ENCODE data around the gene CACNA1A.
"Not testable (repeated sequence)": the region's sequence is repeated elsewhere in the genome, so short reads cannot be mapped to it uniquely, and the experiment has no call there.

Gene CACNA1A

GRCh38 chr19:13267889-13268288 is 238.4 kb downstream of the CACNA1A start:
- DNase-seq: no peak

- no peak for DNase-seq
Measured at GRCh38 chr19:13267131-13267530, 239.1 kb downstream of the CACNA1A start.

GRCh38 chr19:13262450-13262849 is 243.8 kb downstream of the CACNA1A start:
- DNase-seq: no peak

- DNase-seq: no peak
Measured at GRCh38 chr19:13260883-13261653, 245.2 kb downstream of the CACNA1A start.

GRCh38 chr19:13256918-13257317 is 249.4 kb downstream of the CACNA1A start:
- DNase-seq: no peak

GRCh38 chr19:13256398-13256797 is 249.9 kb downstream of the CACNA1A start:
- DNase-seq: not testable (repeated sequence)

GRCh38 chr19:13255719-13256059 is 250.6 kb downstream of the CACNA1A start:
- DNase-seq: no peak

GRCh38 chr19:13255041-13255718 is 251.1 kb downstream of the CACNA1A start:
- DNase-seq: no peak

GRCh38 chr19:13252569-13253335 is 253.5 kb downstream of the CACNA1A start:
- no peak for DNase-seq

- DNase-seq: no peak
Measured at GRCh38 chr19:13244920-13245319, 261.4 kb downstream of the CACNA1A start.

- DNase-seq: no peak
Measured at GRCh38 chr19:13241231-13242104, 264.8 kb downstream of the CACNA1A start.

- no peak for DNase-seq
Measured at GRCh38 chr19:13240312-13241022, 265.8 kb downstream of the CACNA1A start.

- DNase-seq: no peak
Measured at GRCh38 chr19:13238891-13239534, 267.3 kb downstream of the CACNA1A start.

GRCh38 chr19:13234518-13234917 is 271.8 kb downstream of the CACNA1A start:
- DNase-seq: no peak

- DNase-seq: no peak
Measured at GRCh38 chr19:13231663-13232062, 274.6 kb downstream of the CACNA1A start.

GRCh38 chr19:13229246-13229645 is 277.0 kb downstream of the CACNA1A start:
- no peak for DNase-seq

- no peak for DNase-seq
Measured at GRCh38 chr19:13228561-13228960, 277.7 kb downstream of the CACNA1A start.

GRCh38 chr19:13226983-13227382 is 279.3 kb downstream of the CACNA1A start:
- DNase-seq: no peak

- DNase-seq: no peak
Measured at GRCh38 chr19:13225973-13226865, 280.1 kb downstream of the CACNA1A start.

- DNase-seq: no peak
Measured at GRCh38 chr19:13225085-13225484, 281.2 kb downstream of the CACNA1A start.

- no peak for DNase-seq
Measured at GRCh38 chr19:13220847-13221246, 285.4 kb downstream of the CACNA1A start.

All from 8988T (cell line).